Measurements from ENCODE around the gene MLLT1. TPM values are rescaled to one million over a fixed set of nuclear protein-coding genes. Genes with fewer than 3 reads are reported as not detected.

MLLT1 gene
- total RNA-seq, 1 donor from 2014 or later = 59.2 TPM

DNA sequence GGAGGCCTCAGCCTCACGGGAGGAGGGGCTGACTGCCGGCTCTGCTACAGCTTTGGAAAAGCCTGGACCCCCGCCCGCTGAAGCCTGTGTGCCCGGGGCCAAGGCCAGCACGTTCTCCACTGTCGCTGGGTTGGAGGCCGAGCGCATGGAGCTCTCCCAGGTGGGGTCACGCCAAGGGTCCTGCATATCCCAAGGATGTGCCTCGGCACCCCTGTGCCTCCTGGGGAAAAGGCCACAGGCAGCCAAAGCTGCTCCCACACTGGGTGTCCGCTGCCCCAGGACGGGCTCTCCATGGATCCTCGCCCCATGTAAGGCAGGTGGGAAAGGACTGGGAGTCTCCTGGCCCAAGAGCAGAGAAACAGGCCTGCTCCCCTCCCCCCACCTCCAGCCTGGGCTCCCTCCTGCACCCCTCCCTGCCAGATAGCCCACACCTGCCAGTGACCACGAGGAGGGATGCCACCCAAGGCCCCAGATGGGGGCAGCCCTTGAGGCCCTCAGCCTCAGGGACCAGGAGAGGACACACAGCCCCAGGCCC lies 64.0 kb downstream of the MLLT1 start:
- Mint-ChIP-seq H3K9me3 (ENCODE audit: unreplicated experiment) (no peaks in the 10 kb centered on the region), H3K27me3 (ENCODE audit: unreplicated experiment) (peaks cover 6% of the 10 kb centered on the region), H3K4me3 (ENCODE audit: unreplicated experiment) (no peak overlapping the region), H3K4me1 (ENCODE audit: unreplicated experiment) (no peaks in the 10 kb centered on the region), H3K36me3 (ENCODE audit: low read depth, unreplicated experiment) (peaks cover 10% of the 10 kb centered on the region), H3K27ac (ENCODE audit: unreplicated experiment) (no peak overlapping the region)
- no peak for DNase-seq (ENCODE audit: low spot score)
- TF ChIP-seq, protein P1, sequence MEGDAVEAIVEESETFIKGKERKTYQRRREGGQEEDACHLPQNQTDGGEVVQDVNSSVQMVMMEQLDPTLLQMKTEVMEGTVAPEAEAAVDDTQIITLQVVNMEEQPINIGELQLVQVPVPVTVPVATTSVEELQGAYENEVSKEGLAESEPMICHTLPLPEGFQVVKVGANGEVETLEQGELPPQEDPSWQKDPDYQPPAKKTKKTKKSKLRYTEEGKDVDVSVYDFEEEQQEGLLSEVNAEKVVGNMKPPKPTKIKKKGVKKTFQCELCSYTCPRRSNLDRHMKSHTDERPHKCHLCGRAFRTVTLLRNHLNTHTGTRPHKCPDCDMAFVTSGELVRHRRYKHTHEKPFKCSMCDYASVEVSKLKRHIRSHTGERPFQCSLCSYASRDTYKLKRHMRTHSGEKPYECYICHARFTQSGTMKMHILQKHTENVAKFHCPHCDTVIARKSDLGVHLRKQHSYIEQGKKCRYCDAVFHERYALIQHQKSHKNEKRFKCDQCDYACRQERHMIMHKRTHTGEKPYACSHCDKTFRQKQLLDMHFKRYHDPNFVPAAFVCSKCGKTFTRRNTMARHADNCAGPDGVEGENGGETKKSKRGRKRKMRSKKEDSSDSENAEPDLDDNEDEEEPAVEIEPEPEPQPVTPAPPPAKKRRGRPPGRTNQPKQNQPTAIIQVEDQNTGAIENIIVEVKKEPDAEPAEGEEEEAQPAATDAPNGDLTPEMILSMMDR (IDR thresholded peaks at IDR 0.05; ENCODE audit: unreplicated experiment) = no peak

DNA sequence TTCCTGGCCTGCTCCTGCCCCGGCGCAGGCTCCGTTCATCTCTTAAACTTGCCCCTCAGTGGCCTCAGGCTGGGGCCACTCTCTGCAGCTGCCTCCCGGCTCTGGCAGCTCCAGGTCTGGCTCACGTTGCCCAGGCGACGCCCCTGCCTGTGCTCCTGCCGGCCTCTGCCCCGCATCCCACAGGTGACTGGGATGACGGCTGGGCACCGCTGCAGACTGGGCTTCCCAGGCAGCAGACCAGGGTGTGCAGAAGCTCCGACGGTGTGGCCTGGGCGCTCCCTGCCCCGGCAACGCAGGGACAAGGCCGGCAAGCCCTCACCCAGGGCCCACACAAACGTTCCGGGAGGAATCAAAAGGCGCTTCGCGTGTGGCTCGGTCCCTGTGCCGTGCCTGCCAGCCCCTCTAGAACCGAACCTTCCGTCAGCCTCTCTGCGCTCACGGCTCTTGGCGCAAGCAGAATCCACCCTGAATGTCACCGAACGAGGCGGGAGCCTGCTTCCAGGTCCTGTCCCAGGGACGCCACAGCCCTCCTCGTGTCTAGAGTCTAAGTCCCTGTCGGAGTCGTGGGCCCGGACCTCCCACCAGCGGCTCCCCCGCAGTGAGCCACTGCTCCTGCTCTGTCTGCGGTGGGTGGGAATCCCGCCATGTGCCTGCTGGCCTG lies 64.8 kb downstream of the MLLT1 start:
- TF ChIP-seq, protein P1 (IDR thresholded peaks at IDR 0.05; ENCODE audit: unreplicated experiment) = no peak
- Mint-ChIP-seq H3K4me3 (ENCODE audit: unreplicated experiment) (no peak overlapping the region), H3K27ac (ENCODE audit: unreplicated experiment) (no peak overlapping the region), H3K9me3 (ENCODE audit: unreplicated experiment) (no peaks in the 10 kb centered on the region), H3K4me1 (ENCODE audit: unreplicated experiment) (no peaks in the 10 kb centered on the region), H3K27me3 (ENCODE audit: unreplicated experiment) (peaks cover 6% of the 10 kb centered on the region), H3K36me3 (ENCODE audit: low read depth, unreplicated experiment) (peaks cover 10% of the 10 kb centered on the region)
- DNase-seq (ENCODE audit: low spot score) = no peak

DNA sequence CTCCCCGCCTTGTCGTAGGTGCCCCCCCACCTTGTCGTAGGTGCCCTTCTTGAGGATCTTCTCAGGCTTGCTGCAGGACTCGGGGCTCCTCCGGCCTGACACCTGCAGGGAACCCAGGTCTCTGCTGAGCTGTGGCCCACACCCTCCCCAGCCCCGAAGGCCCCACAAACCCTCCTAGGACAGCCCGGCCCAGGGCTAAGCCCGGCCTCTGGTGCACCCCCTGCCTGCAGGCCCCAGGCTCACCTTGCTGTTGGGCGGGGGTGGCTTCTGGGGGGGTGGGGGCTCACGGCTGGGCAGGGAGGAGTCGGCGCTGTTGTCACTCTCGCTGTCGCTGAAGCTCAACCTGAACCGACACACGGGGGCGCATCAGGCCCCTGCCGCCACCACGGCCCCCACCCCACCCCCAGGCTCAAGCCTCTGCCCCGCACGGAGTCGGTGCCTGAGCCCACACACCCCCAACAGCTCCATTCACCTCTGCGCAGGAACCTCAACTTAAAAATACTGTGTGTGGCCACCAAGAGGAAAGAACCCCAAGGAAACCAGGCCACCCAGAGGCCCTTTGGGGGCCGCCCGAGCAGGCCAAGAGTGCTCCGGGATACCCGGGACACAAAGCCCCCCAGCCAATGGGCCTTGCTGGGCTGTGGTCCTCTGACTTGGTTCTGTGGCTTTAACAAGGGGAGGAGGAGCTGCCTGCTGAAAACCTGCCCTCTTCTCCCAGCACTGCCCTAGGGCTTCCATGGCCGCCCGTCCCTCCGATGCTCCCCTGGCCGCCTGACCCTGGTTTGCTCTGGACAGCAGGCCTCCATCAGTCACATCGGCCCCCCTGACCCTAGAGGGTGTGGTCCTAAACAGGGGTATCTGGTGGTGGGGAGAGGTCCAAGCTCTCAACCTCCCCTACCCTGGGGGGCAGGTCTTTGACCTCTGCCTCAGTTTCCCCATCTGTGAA lies 65.8 kb downstream of the MLLT1 start:
- no peak overlapping the region for H3K27ac Mint-ChIP-seq (ENCODE audit: unreplicated experiment)
- TF ChIP-seq, protein P1 (IDR thresholded peaks at IDR 0.05; ENCODE audit: unreplicated experiment) = no peak
- H3K4me3 Mint-ChIP-seq (ENCODE audit: unreplicated experiment) = no peak overlapping the region

DNA sequence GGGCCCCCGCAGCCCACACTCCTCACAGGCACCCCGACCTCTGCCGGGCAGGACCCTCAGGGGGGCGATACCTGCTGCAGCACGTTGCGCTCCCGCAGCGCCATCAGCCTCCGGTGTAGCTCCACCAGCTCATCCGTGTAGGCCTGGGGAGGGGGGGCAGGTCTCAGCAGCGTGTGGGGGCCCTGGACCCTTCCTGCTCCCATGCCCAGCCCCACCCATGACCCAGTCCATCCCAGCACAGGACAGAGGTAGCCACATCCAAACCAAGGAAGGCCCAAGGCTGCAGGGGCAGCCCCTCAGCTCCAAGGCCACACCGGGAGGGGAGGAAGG lies 66.5 kb downstream of the MLLT1 start:
- TF ChIP-seq, protein P1 (IDR thresholded peaks at IDR 0.05; ENCODE audit: unreplicated experiment) = no peak
- H3K4me3 Mint-ChIP-seq (ENCODE audit: unreplicated experiment) = no peak overlapping the region
- peaks cover 8% of the 10 kb centered on the region for H3K36me3 Mint-ChIP-seq (ENCODE audit: low read depth, unreplicated experiment)
- H3K27me3 Mint-ChIP-seq (ENCODE audit: unreplicated experiment) = peaks cover 8% of the 10 kb centered on the region
- no peak overlapping the region for H3K27ac Mint-ChIP-seq (ENCODE audit: unreplicated experiment)
- no peaks in the 10 kb centered on the region for H3K9me3 Mint-ChIP-seq (ENCODE audit: unreplicated experiment)
- H3K4me1 Mint-ChIP-seq (ENCODE audit: unreplicated experiment) = no peaks in the 10 kb centered on the region
- no peak for DNase-seq (ENCODE audit: low spot score)

More for the DNA sequence above, 65.8 kb downstream of the MLLT1 start:
- Mint-ChIP-seq H3K36me3 (ENCODE audit: low read depth, unreplicated experiment) (peaks cover 10% of the 10 kb centered on the region), H3K9me3 (ENCODE audit: unreplicated experiment) (no peaks in the 10 kb centered on the region), H3K27me3 (ENCODE audit: unreplicated experiment) (peaks cover 10% of the 10 kb centered on the region), H3K4me1 (ENCODE audit: unreplicated experiment) (no peaks in the 10 kb centered on the region)
- DNase-seq (ENCODE audit: low spot score) = no peak
